ENCODE data around the gene ZSCAN31. TPM values are rescaled to one million over a fixed set of nuclear protein-coding genes. Genes with fewer than 3 reads are reported as not detected.

Gene ZSCAN31
- total and polyA plus RNA-seq, 9 of the 15 experiments (the other 6 are each of a cell fraction or from before 2014, with no cell fraction given) = 3.9 to 12.1 (median 7.0) TPM

DNA sequence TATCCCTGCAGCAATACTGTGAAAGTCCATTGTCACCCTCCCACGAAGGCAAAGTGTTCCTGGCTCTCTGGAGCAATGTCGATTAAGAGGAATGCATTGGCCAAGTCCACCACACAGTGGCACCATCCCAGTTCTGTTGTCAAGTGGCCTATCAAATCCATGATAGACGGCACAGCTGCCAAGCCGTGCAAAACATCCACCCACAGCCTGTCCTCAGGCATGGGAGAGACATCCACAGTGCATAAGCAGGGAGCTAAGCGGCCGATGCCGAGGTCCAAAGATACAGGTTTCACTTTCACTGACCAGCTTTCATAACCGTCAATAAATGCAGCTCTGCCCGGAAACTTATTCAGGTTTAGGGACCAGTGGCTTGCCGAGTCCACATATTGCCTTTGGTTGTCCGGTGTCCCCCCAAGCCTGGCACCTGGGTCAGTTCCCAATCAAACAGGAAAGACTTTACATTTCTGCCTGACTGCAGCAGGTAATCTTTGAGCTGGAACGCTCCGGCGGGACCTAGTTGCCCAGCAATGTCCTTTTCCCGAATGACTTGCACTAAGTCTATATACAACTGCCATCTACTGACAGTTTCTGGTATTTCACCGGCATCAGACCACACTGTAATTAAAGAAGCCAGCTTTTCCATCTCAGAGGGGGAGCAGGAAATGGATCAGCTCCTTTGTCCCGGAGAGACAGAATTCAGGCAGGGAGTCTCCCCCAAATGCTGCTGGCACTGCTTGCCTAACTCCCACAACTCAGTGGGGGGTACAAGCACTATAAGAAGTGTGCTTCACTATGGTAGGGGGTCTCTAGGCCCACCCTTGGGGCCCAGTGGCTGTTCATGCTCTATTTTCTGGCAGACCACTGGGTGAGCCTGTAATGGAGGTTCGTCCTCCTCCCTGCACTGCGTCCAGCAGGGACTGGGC is 20.1 kb upstream of the ZSCAN31 start (continued):
- 0 out of 2 replicates have a peak, but pooled peaks have one; percentile 37 for TF ChIP-seq STAT6 (CRISPR knock-in tag; IDR thresholded peaks at IDR 0.05)
- no peak for TF ChIP-seq ZNF695 (CRISPR knock-in tag; IDR thresholded peaks at IDR 0.05)
- TF ChIP-seq ATF4 (CRISPR knock-in tag; IDR thresholded peaks at IDR 0.05) = peak; percentile 50; the same call in 1 of the 2 replicates
- no peak for TF ChIP-seq MCM7 (IDR thresholded peaks at IDR 0.05)
- TF ChIP-seq SIN3B (IDR thresholded peaks at IDR 0.05; ENCODE audit: low read depth) = no peak
- no peak for TF ChIP-seq CAMTA2 (CRISPR knock-in tag; conservative IDR thresholded peaks at IDR 0.05)
- peak; percentile 84 for TF ChIP-seq RBBP5 (IDR thresholded peaks at IDR 0.05; ENCODE audit: borderline replicate concordance, insufficient read depth, low read length, poor library complexity, severe bottlenecking)
- TF ChIP-seq, protein P1, sequence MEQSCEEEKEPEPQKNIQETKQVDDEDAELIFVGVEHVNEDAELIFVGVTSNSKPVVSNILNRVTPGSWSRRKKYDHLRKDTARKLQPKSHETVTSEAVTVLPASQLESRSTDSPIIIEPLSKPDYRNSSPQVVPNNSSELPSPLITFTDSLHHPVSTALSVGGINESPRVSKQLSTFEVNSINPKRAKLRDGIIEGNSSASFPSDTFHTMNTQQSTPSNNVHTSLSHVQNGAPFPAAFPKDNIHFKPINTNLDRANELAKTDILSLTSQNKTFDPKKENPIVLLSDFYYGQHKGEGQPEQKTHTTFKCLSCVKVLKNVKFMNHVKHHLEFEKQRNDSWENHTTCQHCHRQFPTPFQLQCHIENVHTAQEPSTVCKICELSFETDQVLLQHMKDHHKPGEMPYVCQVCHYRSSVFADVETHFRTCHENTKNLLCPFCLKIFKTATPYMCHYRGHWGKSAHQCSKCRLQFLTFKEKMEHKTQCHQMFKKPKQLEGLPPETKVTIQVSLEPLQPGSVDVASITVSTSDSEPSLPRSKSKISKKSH (CRISPR knock-in tag; IDR thresholded peaks at IDR 0.05) = no peak
- TF ChIP-seq ZNF583 (CRISPR knock-in tag; IDR thresholded peaks at IDR 0.05) = no peak
- no peak for TF ChIP-seq GABPA (tag; conservative IDR thresholded peaks at IDR 0.05; ENCODE audit: low read depth)
- peak in 1 of 2 experiments; percentile 39; a peak in 1 of 4 replicates for TF ChIP-seq TEAD1 (CRISPR knock-in tag; IDR thresholded peaks at IDR 0.05)
- TF ChIP-seq FOXK2 (conservative IDR thresholded peaks at IDR 0.05 in 1 of 2, IDR thresholded peaks at IDR 0.05 in 1 of 2; ENCODE audit: low read depth in 2 of 2) = peak in 1 of 2 experiments; percentile 41; a peak in 2 of 4 replicates
- TF ChIP-seq, protein P2, sequence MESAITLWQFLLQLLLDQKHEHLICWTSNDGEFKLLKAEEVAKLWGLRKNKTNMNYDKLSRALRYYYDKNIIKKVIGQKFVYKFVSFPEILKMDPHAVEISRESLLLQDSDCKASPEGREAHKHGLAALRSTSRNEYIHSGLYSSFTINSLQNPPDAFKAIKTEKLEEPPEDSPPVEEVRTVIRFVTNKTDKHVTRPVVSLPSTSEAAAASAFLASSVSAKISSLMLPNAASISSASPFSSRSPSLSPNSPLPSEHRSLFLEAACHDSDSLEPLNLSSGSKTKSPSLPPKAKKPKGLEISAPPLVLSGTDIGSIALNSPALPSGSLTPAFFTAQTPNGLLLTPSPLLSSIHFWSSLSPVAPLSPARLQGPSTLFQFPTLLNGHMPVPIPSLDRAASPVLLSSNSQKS (CRISPR knock-in tag; IDR thresholded peaks at IDR 0.05) = no peak
- peak; percentile 69 for TF ChIP-seq EP400 (IDR thresholded peaks at IDR 0.05)
- no peak for TF ChIP-seq ZNF3 (CRISPR knock-in tag; IDR thresholded peaks at IDR 0.05)
- TF ChIP-seq ZNF75A (CRISPR knock-in tag; IDR thresholded peaks at IDR 0.05) = no peak
- no peak for TF ChIP-seq SRSF3 (IDR thresholded peaks at IDR 0.05; ENCODE audit: insufficient read depth, low read length)
- TF ChIP-seq, protein P3, sequence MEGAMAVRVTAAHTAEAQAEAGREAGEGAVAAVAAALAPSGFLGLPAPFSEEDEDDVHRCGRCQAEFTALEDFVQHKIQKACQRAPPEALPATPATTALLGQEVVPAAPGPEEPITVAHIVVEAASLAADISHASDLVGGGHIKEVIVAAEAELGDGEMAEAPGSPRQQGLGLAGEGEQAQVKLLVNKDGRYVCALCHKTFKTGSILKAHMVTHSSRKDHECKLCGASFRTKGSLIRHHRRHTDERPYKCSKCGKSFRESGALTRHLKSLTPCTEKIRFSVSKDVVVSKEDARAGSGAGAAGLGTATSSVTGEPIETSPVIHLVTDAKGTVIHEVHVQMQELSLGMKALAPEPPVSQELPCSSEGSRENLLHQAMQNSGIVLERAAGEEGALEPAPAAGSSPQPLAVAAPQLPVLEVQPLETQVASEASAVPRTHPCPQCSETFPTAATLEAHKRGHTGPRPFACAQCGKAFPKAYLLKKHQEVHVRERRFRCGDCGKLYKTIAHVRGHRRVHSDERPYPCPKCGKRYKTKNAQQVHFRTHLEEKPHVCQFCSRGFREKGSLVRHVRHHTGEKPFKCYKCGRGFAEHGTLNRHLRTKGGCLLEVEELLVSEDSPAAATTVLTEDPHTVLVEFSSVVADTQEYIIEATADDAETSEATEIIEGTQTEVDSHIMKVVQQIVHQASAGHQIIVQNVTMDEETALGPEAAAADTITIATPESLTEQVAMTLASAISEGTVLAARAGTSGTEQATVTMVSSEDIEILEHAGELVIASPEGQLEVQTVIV (CRISPR knock-in tag; IDR thresholded peaks at IDR 0.05; ENCODE audit: borderline replicate concordance) = no peak

Measured in K562 (cell line).